ENCODE results near the gene PURB.

Gene PURB

DNA sequence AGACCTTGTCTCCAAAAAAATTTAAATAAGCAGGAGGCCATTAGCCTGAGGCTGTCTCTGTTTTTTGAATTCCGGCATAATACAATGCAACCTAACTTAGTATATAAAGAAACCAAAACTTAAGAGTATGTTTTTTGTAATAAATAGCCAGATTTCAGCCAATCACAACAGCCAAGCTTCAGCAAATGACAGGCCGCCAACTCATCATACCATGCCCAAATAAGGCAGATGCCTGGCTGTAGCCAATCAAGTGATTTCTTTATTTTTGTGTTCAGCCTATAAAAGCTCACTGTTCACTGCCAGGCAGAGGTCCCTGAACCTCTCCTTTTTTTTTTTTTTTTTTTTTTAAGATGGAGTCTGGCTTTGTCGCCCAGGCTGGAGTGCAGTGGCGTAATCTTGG lies 12.7 kb upstream of the PURB start:
- Histone ChIP-seq H4K20me1 (ENCODE audit: low read depth, low read length) (no peaks in the 10 kb centered on the region), H3K79me2 (ENCODE audit: insufficient read depth, low read length) (no peaks in the 10 kb centered on the region), H3K27ac (ENCODE audit: low read depth, low read length) (no peak overlapping the region), H2AFZ (ENCODE audit: low read depth, low read length, severe bottlenecking) (no peak overlapping the region), H3K36me3 (ENCODE audit: low read length) (no peaks in the 10 kb centered on the region), H3K4me3 (ENCODE audit: insufficient read depth, low read length, poor library complexity, severe bottlenecking) (no peak overlapping the region), H3K9ac (ENCODE audit: low read length) (no peak overlapping the region), H3K4me2 (ENCODE audit: low read depth, low read length, poor library complexity, severe bottlenecking) (no peak overlapping the region), H3K9me2 (replicated peaks; ENCODE audit: insufficient read depth, low read length) (no peaks in the 10 kb centered on the region), H3K27me3 (ENCODE audit: low read length) (no peaks in the 10 kb centered on the region), H3F3A (ENCODE audit: insufficient read depth) (no peaks in the 10 kb centered on the region), H3K9me3 (ENCODE audit: insufficient read depth, low read length) (no peaks in the 10 kb centered on the region)
- TF ChIP-seq, protein P1, sequence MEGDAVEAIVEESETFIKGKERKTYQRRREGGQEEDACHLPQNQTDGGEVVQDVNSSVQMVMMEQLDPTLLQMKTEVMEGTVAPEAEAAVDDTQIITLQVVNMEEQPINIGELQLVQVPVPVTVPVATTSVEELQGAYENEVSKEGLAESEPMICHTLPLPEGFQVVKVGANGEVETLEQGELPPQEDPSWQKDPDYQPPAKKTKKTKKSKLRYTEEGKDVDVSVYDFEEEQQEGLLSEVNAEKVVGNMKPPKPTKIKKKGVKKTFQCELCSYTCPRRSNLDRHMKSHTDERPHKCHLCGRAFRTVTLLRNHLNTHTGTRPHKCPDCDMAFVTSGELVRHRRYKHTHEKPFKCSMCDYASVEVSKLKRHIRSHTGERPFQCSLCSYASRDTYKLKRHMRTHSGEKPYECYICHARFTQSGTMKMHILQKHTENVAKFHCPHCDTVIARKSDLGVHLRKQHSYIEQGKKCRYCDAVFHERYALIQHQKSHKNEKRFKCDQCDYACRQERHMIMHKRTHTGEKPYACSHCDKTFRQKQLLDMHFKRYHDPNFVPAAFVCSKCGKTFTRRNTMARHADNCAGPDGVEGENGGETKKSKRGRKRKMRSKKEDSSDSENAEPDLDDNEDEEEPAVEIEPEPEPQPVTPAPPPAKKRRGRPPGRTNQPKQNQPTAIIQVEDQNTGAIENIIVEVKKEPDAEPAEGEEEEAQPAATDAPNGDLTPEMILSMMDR (IDR thresholded peaks at IDR 0.05; ENCODE audit: insufficient read depth, low read length, poor library complexity, severe bottlenecking): no peak
- no peak for TF ChIP-seq EZH2phosphoT487 (conservative IDR thresholded peaks at IDR 0.05; ENCODE audit: low read length)

DNA sequence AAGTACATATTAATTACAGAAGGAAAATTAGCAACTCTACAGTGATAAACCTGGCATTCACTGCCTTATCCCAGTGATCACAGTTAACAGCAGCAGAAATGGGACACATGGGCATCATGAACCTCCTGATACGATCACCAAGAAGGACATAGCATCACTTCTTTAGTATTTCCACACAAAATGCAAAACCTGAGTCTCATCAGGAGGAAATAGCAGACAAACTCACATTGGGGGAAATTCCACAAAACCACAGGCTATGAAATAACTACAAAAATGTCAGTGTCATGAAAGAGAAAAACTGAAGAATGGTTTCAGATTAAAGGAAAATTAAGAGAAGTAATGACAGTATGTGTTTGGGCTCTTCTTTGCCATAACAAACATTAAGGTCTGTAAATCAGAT lies 12.0 kb upstream of the PURB start:
- TF ChIP-seq EZH2phosphoT487 (conservative IDR thresholded peaks at IDR 0.05; ENCODE audit: low read length): no peak
- TF ChIP-seq, protein P1 (IDR thresholded peaks at IDR 0.05; ENCODE audit: insufficient read depth, low read length, poor library complexity, severe bottlenecking): no peak
- Histone ChIP-seq H3K9me3 (ENCODE audit: insufficient read depth, low read length) (no peaks in the 10 kb centered on the region), H3K27ac (ENCODE audit: low read depth, low read length) (no peak overlapping the region), H3K36me3 (ENCODE audit: low read length) (no peaks in the 10 kb centered on the region), H2AFZ (ENCODE audit: low read depth, low read length, severe bottlenecking) (no peak overlapping the region), H3K4me2 (ENCODE audit: low read depth, low read length, poor library complexity, severe bottlenecking) (no peak overlapping the region), H3K79me2 (ENCODE audit: insufficient read depth, low read length) (no peaks in the 10 kb centered on the region), H3F3A (ENCODE audit: insufficient read depth) (no peaks in the 10 kb centered on the region), H3K9ac (ENCODE audit: low read length) (no peak overlapping the region), H4K20me1 (ENCODE audit: low read depth, low read length) (no peaks in the 10 kb centered on the region), H3K27me3 (ENCODE audit: low read length) (no peaks in the 10 kb centered on the region), H3K9me2 (replicated peaks; ENCODE audit: insufficient read depth, low read length) (no peaks in the 10 kb centered on the region), H3K4me3 (ENCODE audit: insufficient read depth, low read length, poor library complexity, severe bottlenecking) (no peak overlapping the region)

DNA sequence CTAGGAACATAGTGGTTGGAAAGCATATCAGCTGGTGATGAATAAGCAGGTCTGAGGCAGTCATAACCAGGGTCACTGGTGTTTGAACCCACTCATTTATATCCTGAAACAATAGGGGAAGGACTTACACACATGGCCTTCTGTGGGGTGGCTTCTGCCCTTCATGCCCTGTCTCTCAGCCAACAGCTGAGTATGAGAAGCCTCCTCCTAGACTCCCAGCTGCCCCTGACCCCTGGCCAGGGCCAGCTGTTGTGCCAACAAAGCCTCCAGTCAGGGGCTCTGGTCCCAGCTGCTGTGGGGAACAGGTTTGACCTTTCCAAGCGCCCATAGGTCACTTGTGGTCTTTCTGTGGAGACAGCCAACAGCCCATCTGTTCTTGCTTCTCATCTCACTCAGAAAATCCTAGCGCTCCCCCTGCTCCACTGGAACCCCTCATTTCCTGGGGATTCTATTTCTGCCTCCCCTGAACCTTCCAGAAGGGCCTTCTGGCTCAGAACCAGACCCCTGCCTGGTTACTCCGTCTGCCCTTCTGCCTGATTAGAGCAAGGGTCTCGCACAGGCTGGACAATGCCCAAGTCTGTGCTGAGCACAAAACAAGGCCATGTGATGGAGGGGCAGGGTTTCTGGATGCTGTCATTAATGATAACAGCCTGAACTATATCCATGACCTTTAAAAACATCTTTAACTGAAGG lies 9.7 kb upstream of the PURB start:
- H3K36me3 ChIP-seq (ENCODE audit: low read length): no peaks in the 10 kb centered on the region
- H2AFZ ChIP-seq (ENCODE audit: low read depth, low read length, severe bottlenecking): no peak overlapping the region
- no peaks in the 10 kb centered on the region for H3K79me2 ChIP-seq (ENCODE audit: insufficient read depth, low read length)
- H4K20me1 ChIP-seq (ENCODE audit: low read depth, low read length): no peaks in the 10 kb centered on the region
- no peaks in the 10 kb centered on the region for H3F3A ChIP-seq (ENCODE audit: insufficient read depth)
- H3K4me2 ChIP-seq (ENCODE audit: low read depth, low read length, poor library complexity, severe bottlenecking): no peak overlapping the region
- H3K27ac ChIP-seq (ENCODE audit: low read depth, low read length): no peak overlapping the region
- TF ChIP-seq, protein P1 (IDR thresholded peaks at IDR 0.05; ENCODE audit: insufficient read depth, low read length, poor library complexity, severe bottlenecking): no peak
- no peak for TF ChIP-seq EZH2phosphoT487 (conservative IDR thresholded peaks at IDR 0.05; ENCODE audit: low read length)
- H3K9ac ChIP-seq (ENCODE audit: low read length): no peak overlapping the region
- no peaks in the 10 kb centered on the region for H3K9me3 ChIP-seq (ENCODE audit: insufficient read depth, low read length)
- H3K9me2 ChIP-seq (replicated peaks; ENCODE audit: insufficient read depth, low read length): no peaks in the 10 kb centered on the region
- H3K4me3 ChIP-seq (ENCODE audit: insufficient read depth, low read length, poor library complexity, severe bottlenecking): no peak overlapping the region
- H3K27me3 ChIP-seq (ENCODE audit: low read length): no peaks in the 10 kb centered on the region
